ENCODE results near the gene AVL9. TPM values are rescaled to one million over a fixed set of nuclear protein-coding genes. Genes with fewer than 3 reads are reported as not detected.

The AVL9 gene
- total RNA-seq, 1 donor from 2014 or later, result 37.8 TPM

GRCh38 chr7:32506266-32507054 is 11.2 kb downstream of the AVL9 start:
- no peak overlapping the region for H3K27ac ChIP-seq
- no peak overlapping the region for H3K4me3 ChIP-seq
- no peaks in the 10 kb centered on the region for H3K9me3 ChIP-seq
- intact Hi-C loops (cut with DNase I), result no loop called here
- TF ChIP-seq CTCF (IDR thresholded peaks at IDR 0.05), result no peak
- no peaks in the 10 kb centered on the region for H3K36me3 ChIP-seq
- ATAC-seq (peak; percentile 35 to 41), DNase-seq (no peak)
- H3K27me3 ChIP-seq (ENCODE audit: low read depth), result no peaks in the 10 kb centered on the region
- H3K4me1 ChIP-seq, result peaks cover 32% of the 10 kb centered on the region

- ATAC-seq (no peak), DNase-seq (no peak)
- Histone ChIP-seq H3K9me3 (no peaks in the 10 kb centered on the region), H3K27me3 (ENCODE audit: low read depth) (no peaks in the 10 kb centered on the region), H3K4me1 (peaks cover 22% of the 10 kb centered on the region), H3K4me3 (no peak overlapping the region), H3K27ac (no peak overlapping the region), H3K36me3 (no peaks in the 10 kb centered on the region)
- no peak for TF ChIP-seq CTCF (IDR thresholded peaks at IDR 0.05)
- intact Hi-C loops (cut with DNase I), result no loop called here
Measured at GRCh38 chr7:32507414-32507813, 12.1 kb downstream of the AVL9 start.

- peaks cover 22% of the 10 kb centered on the region for H3K4me1 ChIP-seq
- DNase-seq, result no peak
- no peaks in the 10 kb centered on the region for H3K36me3 ChIP-seq
- intact Hi-C loops (cut with DNase I), result no loop called here
- no peaks in the 10 kb centered on the region for H3K9me3 ChIP-seq
- H3K4me3 ChIP-seq, result no peak overlapping the region
- H3K27ac ChIP-seq, result no peak overlapping the region
- no peaks in the 10 kb centered on the region for H3K27me3 ChIP-seq (ENCODE audit: low read depth)
- ATAC-seq, result no peak
- no peak for TF ChIP-seq CTCF (IDR thresholded peaks at IDR 0.05)
Measured at GRCh38 chr7:32511791-32512190, 16.5 kb downstream of the AVL9 start.

- no peak for TF ChIP-seq CTCF (IDR thresholded peaks at IDR 0.05)
- Histone ChIP-seq H3K27ac (no peak overlapping the region), H3K36me3 (no peaks in the 10 kb centered on the region), H3K27me3 (ENCODE audit: low read depth) (no peaks in the 10 kb centered on the region), H3K9me3 (peaks cover 3% of the 10 kb centered on the region), H3K4me1 (peaks cover 14% of the 10 kb centered on the region), H3K4me3 (no peak overlapping the region)
- no peak for ATAC-seq
- DNase-seq, result no peak
- intact Hi-C loops (cut with DNase I), result no loop called here
Measured at GRCh38 chr7:32513210-32513609, 17.9 kb downstream of the AVL9 start.

GRCh38 chr7:32515890-32516550 is 20.7 kb downstream of the AVL9 start:
- peak in 1 of 2 donors; percentile 31 for ATAC-seq
- intact Hi-C loops (cut with DNase I), result no loop called here

More at GRCh38 chr7:32515890-32516550, 20.7 kb downstream of the AVL9 start:
- Histone ChIP-seq H3K36me3 (no peaks in the 10 kb centered on the region), H3K4me1 (peaks cover 11% of the 10 kb centered on the region), H3K27me3 (ENCODE audit: low read depth) (no peaks in the 10 kb centered on the region), H3K27ac (no peak overlapping the region), H3K9me3 (peaks cover 3% of the 10 kb centered on the region), H3K4me3 (no peak overlapping the region)
- TF ChIP-seq CTCF (IDR thresholded peaks at IDR 0.05), result no peak
- DNase-seq, result no peak
